Stimulated activated CD8-positive, alpha-beta memory T cell treated with anti-CD3 and anti-CD28 coated beads, Interleukin-15, amount 100 ng/mL, for 48 hours (primary cell): ENCODE measurements around the gene LGI4.

Experiments
- DNase-seq, 2 donors: peaks; one replicate each; pipeline ENCODE4 v3.0.0-alpha.2; 2020; ENCODE audit warnings: low read depth in 2 of 2

Gene LGI4

GRCh38 chr19:35085947-35086346 is 48.9 kb downstream of the LGI4 start:
- DNase-seq: no peak

GRCh38 chr19:35084509-35084762 is 50.4 kb downstream of the LGI4 start:
- DNase-seq: no peak

DNA sequence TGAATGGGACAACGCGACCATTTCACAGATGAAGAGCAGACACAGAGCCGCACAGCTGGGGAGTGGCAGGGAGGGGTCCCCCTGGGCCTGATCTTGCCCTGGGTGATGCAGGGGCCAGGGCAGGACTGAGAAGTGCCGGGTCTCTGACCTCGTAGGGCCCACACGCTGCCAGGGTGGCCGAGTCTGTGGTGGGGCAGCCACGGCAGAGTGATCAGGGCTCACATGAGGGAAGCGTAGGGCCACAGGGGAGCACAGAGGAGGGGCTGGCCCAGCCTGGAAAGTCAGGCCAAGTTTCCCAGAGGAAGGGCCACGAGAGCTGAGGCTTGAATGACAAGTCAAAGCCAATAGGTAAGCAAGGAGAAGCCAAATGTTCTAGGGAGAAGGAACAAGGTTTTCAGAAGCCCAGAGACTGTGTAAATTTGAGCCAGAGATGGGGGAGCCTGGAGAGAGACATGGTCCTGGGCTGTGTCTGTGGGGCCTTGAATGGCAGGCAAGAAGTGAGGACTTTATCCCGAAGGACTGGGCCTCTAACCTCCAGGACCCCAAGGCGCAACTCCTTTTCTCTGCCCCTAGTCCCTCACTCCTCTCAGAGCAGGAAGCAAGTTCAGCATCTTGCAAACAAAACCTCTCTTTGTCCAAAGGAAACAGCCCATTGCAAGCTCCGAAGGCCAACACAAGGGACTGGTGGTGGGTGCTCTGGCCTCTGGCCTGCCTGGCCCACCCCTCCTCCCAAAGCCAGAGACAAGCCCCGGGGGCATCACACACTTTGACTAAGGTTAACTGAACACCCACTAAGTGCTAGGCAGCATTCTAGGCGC is 51.0 kb downstream of the LGI4 start:
- no peak for DNase-seq

DNA sequence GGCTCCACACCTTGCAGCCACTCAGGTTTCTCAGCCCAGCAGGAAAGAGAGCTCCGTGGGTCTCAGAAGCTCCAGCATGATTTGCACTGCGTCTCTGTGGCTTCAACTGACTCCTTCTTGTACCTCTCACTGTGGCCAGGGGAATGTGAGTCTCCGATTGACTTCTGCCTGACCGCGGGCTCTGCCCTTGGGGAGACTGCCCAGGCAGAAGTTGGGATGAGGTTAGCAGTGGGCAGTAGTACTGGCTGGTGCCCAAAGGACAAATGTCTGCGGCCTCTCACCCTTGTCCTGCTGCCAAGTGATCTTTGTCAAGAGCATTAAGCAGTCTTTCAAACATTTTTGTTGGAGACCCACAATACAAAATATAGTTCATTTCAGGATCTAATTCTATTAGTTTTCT is 53.7 kb downstream of the LGI4 start:
- DNase-seq: no peak

DNA sequence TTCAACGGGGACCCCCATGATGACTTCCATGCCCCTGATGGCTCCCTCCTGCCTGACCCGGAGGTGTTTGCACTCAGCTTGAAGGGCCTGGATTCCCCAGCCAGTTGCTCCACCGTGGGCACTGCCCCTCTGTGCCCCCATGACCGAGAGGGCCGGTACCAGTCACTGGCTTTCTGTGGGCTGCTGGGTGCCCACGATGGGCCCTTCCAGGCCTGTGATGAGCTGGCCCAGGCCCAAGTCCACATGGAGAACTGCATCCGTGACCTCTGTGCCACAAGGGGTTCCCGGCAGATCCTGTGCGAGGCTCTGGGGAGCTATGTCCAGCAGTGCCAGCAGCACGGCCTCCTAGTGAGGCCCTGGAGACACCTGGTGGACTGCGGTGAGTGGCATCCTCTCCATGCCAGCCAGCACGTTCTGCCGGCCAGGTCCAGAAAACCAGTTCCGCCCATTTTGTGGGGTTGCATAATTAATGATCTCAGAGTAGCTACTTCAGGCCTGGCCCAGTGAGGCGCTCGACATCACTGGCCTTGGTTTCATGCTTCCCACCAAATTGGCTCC is 54.2 kb downstream of the LGI4 start:
- DNase-seq: no peak

DNA sequence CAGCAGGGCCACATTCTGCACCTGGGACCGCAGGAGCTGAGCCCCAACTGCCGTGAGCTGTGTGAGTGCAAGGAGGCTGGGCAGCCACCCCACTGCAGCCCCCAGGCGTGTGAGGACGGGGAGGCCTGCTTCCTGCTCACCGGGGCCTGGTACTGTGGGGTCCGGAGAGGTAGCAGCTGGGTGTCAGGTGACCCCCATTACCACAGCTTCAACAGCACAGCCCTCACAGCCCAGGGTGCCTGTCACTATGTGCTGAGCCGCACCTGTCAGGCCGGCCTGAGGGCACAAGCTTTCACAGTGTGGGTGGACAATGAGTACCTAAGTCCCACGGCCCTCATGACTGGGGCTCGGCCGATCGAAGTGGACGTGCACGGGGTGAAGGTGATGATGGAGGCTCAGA is 55.0 kb downstream of the LGI4 start:
- DNase-seq: no peak

- DNase-seq: no peak
Observed at GRCh38 chr19:35077411-35078223, 57.2 kb downstream of the LGI4 start.

DNA sequence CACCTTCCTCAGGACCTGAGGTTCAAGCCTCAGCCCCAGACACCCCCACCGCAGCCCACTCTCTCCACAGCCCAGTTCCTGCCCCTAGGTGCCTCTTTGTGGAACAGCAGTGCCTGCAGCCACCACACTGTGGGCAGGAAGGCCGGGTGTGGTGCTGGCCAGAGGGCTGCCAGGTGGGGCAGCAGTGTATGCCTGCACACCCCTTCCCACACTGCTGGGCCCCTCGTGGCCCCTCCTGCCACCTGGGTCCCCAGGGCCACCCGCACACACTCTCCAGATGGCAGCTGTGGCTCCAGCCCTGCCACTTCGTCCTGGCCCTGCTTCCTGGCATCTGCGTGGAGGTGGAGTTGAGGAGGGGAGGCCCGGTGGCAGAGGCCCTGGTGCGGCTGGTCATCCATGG is 58.2 kb downstream of the LGI4 start:
- DNase-seq: no peak

DNA sequence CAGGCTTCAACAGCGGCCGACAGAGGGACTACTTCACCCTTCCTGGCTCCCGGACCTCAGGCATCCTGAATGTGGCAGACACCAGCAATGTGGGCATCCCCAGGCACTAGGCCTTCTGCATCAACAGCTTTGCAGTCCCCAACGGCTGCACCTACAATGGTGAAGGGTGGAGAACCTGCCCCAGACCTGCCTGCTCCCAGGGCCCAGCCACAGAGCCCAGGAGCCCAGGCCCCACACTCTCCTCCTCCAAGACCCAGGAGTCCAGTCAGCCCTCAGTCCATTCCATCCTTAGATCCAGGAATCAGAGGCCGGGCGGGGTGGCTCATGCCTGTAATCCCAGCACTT is 58.9 kb downstream of the LGI4 start:
- no peak for DNase-seq

DNA sequence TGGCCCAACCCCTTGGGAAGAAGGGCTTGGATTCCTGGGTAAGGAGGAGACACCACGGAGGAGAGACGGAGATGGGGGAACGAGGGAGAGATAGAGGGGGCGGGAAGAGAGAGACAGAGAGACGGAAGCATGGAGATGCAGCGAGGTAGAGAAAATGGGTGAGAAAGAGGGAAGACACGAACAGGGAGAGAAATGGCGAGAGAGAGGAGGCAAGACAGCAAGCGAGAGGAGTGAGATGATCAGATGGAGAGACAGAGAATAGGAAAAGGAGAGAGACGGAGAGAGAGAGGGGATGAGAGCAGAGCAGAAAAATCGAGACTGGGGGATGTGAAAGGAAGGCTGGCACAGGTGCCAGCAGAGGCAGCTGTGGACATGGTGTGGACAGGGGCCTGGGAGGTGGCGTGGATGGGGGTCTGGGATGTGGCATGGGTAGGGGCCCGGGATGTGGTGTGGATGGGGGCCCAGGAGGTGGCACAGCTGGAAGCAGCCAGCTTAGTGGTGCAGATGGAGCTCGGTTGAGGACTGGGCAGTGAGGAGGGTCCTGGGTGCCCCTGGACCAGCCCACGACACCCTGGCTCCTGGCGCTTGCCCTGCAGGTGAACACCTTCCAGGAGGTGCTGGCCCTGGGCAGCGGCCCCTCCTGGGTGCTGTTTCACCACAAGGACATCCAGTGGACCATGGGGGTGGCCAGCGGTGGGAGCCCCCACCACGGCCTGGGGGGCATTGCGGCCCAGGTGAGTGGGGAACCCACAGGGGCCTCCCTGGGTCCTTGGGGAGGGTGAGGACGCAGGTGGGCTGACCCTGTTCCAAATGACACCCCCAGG is 59.4 kb downstream of the LGI4 start:
- DNase-seq: no peak
